HL-60 (cell line): Measurements from ENCODE around the gene HPS4.

Experiments
- DNase-seq, 2 experiments: peaks; one replicate each; pipeline ENCODE4 v3.0.0-alpha.2; 2010 to 2020; ENCODE audit warnings: low read depth in 1 of 2, low spot score in 1 of 2
- H3K27ac ChIP-seq: fragments of 250-450 bp; sonication (Bioruptor Pico); replicated peaks from 2 replicates; pipeline ENCODE4 v1.5.1; 2020; ENCODE audit warnings: mild to moderate bottlenecking, moderate library complexity
- H3K27me3 ChIP-seq: fragments of 250-450 bp; sonication (Bioruptor Pico); 2 replicates; pipeline ENCODE4 v1.5.1; 2021; ENCODE audit warnings: mild to moderate bottlenecking, moderate library complexity; ENCODE audit not compliant: insufficient read depth, poor library complexity, severe bottlenecking
- H3K4me3 ChIP-seq: replicated peaks from 2 replicates; pipeline ENCODE4 v1.5.1; 2011; ENCODE audit warnings: mild to moderate bottlenecking, control low read depth, low read length; ENCODE audit not compliant: insufficient read depth
- CTCF ChIP-seq: IDR thresholded peaks from one replicate; pipeline ENCODE4 v1.5.1; 2011; ENCODE audit warnings: low read length, control low read depth, inconsistent platforms; ENCODE audit not compliant: insufficient read depth
- GABPA ChIP-seq: IDR thresholded peaks from 2 replicates; pipeline ENCODE4 v1.6.1; 2012; ENCODE audit warnings: low read depth
- POLR2AphosphoS5 ChIP-seq: IDR thresholded peaks from 2 replicates; pipeline ENCODE4 v1.6.1; 2012; ENCODE audit warnings: low read depth
- REST ChIP-seq: IDR thresholded peaks from 2 replicates; pipeline ENCODE4 v1.6.1; 2012; ENCODE audit warnings: low read depth; ENCODE audit not compliant: insufficient replicate concordance
- SPI1 ChIP-seq: IDR thresholded peaks from 2 replicates; pipeline ENCODE4 v1.6.1; 2012; ENCODE audit warnings: low read depth, mild to moderate bottlenecking, borderline replicate concordance

Gene HPS4

GRCh38 chr22:26515931-26516330 lies 32.3 kb upstream of the HPS4 start:
- H3K4me3 ChIP-seq: no peak overlapping the region
- TF ChIP-seq POLR2AphosphoS5: no peak
- DNase-seq: no peak
- no peaks in the 10 kb centered on the region for H3K27me3 ChIP-seq
- H3K27ac ChIP-seq: peak overlapping the region; percentile 60

GRCh38 chr22:26514419-26515161 lies 31.0 kb upstream of the HPS4 start:
- no peak overlapping the region for H3K27ac ChIP-seq
- no peaks in the 10 kb centered on the region for H3K27me3 ChIP-seq
- no peak for TF ChIP-seq POLR2AphosphoS5
- TF ChIP-seq REST: no peak
- no peak for TF ChIP-seq CTCF
- TF ChIP-seq SPI1: no peak
- no peak for TF ChIP-seq GABPA
- DNase-seq: no peak
- no peak overlapping the region for H3K4me3 ChIP-seq

- DNase-seq: no peak
- no peak overlapping the region for H3K4me3 ChIP-seq
- no peaks in the 10 kb centered on the region for H3K27me3 ChIP-seq
- H3K27ac ChIP-seq: no peak overlapping the region
- no peak for TF ChIP-seq REST
- no peak for TF ChIP-seq POLR2AphosphoS5
- no peak for TF ChIP-seq GABPA
- TF ChIP-seq SPI1: no peak
- no peak for TF ChIP-seq CTCF
Measured at GRCh38 chr22:26513838-26514237, 30.3 kb upstream of the HPS4 start.

GRCh38 chr22:26512149-26512793 lies 28.7 kb upstream of the HPS4 start, which contains the start of gene TFIP11:
Gene TFIP11 (minus strand): TSS chr22:26512473. CDS start chr22:26510272, 2,201 bp downstream.
- Histone ChIP-seq H3K27ac (peak within 1 kb of the TSS; percentile 49), H3K4me3 (peak within 1 kb of the TSS; percentile 100), H3K27me3 (no peaks in the 10 kb centered on the region)
- TF ChIP-seq SPI1 (no peak), POLR2AphosphoS5 (peak; percentile 90), CTCF (no peak), REST (no peak), GABPA (peak; percentile 95)
- DNase-seq: peak; percentile 73 to 93
